ENCODE data around the gene FOXN3.

- no peak for TF ChIP-seq EZH2 (IDR thresholded peaks at IDR 0.05; ENCODE audit: low read length)
- no peak for TF ChIP-seq CTCF (optimal IDR thresholded peaks at IDR 0.05 in 1 of 3, IDR thresholded peaks at IDR 0.05 in 1 of 3, conservative IDR thresholded peaks at IDR 0.05 in 1 of 3; ENCODE audit: extremely low read depth in 1 of 3, insufficient read depth in 2 of 3, low read length in 3 of 3)
Measured at GRCh38 chr14:89233184-89233583, 183.8 kb downstream of the FOXN3 start.
